Superior temporal gyrus (tissue), 1 donor: Measurements from ENCODE around the gene FAM168A.

Experiments used
- DNase-seq: peaks from one replicate; pipeline ENCODE4 v3.0.0-alpha.2; 2016; ENCODE audit errors: extremely low spot score

The FAM168A gene

GRCh38 chr11:73428227-73428626, 169.7 kb downstream of the FAM168A start:
- no peak for DNase-seq

DNA sequence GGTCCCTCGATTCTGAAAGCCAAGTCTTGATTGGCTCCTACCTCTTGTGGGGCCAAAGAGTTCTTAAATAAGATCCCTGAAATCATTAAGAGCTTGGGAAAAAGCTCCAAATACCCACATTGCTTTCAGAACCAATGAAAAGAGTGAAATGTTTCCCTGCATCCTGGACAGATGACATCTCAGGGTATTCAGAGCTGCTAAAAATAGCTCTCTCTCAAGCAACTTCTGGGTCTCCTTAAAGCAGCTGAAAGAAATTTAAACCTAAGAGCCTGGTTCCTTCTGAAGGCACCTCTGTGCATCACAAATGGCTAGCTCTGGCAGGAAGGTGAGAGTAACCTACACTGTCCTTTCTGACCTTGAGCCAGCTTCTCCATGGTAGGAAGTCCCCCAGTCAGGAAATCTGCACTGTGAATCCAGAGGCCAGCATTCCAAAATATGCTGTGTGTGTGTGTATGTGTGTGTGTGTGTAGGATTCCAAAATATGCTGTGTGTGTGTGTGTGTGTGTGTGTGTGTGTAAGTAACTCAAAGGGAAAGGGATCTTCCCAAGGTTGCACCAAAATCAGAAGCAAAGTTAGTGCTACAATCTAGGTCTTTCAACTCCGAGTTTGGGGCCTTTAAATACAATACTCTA, 171.6 kb downstream of the FAM168A start:
- DNase-seq, result no peak

- DNase-seq, result no peak
Observed at GRCh38 chr11:73425108-73425507, 172.8 kb downstream of the FAM168A start.

DNA sequence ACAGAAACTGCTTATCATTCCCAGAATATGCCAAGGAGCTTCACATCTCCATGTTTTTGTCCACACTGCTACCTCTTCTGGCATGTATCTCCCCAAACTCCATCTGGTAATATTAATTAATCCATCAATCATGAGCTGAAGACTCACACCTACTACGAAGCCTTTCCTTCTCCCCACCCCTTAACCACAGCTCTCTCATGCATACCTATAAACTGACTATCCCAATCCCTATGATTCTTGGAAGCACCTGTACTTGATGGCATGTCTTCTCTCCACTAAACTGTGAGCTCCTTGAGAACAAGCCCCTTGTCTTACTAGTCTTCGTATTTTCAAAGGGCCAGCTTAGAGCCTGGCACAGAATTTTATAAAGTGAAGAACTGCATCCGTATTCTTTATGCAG, 174.4 kb downstream of the FAM168A start:
- no peak for DNase-seq

DNA sequence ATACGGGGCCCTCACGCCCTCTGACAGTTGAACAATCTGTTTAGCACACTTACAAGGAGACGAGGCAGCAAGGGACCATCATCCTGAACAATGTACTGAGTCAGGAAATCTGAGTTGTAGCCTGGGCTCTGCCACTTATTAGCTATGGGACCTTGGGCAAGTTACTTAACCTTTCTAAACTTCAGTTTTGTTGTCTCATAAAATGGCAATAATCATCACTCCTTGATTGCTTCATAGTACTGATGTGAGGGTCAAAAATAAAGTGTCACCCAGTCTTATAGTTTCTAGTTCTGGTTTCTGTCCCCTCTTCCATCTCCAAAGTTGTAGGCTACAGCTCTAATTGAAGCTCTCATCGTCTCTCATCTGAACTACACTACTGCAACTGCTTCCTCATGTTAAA, 175.0 kb downstream of the FAM168A start:
- no peak for DNase-seq

- DNase-seq, result no peak
Observed at GRCh38 chr11:73420136-73420535, 177.8 kb downstream of the FAM168A start.

- no peak for DNase-seq
Observed at GRCh38 chr11:73416786-73417185, 181.1 kb downstream of the FAM168A start.

GRCh38 chr11:73415854-73416615, 181.9 kb downstream of the FAM168A start:
- no peak for DNase-seq

GRCh38 chr11:73414977-73415651, 182.8 kb downstream of the FAM168A start:
- peak; percentile 81 for DNase-seq

DNA sequence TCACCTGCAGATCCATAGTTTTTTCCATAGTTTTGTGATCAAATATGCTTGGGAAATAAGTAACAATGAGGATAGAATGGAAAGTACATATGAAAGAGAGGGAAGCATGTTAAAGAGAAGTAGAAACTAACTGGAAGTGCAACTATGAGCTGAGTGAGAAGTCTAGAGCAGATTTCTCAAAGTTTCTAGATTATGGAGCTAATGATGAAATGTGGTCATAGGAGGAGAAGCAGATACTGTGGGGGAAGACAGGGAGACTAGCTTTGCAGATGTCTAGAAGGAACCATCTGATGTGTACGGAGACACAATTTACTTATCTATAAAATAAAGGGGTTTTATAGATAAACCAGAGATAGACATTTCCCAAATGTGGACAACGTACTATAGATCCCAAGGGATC, 184.7 kb downstream of the FAM168A start:
- DNase-seq, result no peak

GRCh38 chr11:73412308-73412707, 185.6 kb downstream of the FAM168A start:
- DNase-seq, result peak; percentile 46

DNA sequence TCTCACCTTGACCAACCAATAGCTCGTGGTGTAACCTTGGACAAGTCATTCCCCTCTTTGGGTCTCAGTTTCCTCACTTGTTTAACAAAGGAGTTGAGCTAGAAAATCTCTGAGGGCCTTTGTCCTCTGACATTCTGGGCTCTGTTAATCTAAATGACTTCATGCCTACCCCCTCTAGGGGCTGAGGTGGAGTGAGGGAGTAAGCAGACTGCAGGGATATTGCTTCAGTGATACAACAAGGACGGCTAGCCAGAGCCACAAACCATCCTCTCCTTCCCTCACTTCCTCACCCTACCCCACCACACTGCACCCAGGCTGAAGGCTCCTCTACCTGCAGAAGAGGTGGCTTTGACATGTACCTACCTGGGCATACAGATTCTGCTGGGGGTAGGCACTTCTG, 186.9 kb downstream of the FAM168A start:
- DNase-seq, result no peak

DNA sequence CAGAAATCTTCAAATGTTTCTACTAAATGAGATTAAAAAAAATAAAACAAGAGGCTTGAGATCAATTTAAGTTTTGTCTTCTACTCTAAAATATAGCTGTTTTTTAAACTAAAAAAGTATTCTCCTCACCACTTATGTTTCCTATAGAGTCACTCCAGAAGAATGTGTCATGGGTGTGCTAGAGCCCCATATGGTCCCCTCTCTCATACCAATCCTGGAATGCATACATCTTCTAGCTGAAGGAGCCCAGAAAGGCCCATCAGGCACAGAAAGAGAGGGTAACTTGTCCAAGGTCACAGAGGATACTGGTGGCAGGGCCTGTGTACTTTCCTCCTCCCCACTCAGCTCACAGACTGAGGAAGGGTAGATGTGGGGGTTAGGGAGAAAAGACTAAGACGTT, 187.3 kb downstream of the FAM168A start:
- no peak for DNase-seq

DNA sequence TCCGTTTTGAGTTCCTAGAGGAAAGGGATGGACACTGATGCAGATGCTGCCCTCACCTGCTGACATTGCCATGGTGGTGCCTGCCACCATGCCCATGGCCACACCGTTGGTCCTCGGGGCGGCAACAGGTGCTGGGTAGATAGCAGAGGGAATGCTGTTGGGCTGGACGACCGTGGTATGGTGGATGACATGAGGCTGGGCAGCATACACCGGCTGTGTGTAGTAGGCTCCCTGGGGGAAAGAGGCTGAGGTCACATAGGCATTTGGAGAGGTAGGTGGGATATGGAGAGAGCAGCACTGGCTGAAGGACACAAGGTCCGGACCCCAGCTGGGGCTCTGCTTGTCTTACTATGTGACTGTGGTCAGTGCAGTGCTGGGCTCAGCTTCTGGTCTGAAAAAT, 188.5 kb downstream of the FAM168A start:
- DNase-seq, result no peak

DNA sequence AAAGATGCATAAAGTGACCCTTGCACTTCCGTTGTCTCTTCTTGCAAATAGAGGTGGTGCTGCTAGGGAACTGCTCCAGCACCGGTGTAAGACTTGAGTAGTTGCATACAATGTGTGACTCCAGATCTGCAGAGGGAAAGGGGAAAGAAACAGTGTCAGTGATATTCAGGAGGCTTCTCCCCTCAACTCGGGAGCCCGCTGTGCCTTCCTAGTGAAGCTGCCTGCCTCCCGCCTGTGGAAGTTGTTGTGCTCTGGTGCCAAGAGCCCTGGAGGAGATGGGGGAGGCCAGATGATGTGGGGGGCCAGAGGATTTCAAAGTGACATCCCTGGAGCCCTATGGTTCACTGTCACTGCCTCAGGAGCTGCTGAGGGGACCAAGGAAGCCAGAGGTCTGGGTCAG, 191.3 kb downstream of the FAM168A start:
- DNase-seq, result no peak

DNA sequence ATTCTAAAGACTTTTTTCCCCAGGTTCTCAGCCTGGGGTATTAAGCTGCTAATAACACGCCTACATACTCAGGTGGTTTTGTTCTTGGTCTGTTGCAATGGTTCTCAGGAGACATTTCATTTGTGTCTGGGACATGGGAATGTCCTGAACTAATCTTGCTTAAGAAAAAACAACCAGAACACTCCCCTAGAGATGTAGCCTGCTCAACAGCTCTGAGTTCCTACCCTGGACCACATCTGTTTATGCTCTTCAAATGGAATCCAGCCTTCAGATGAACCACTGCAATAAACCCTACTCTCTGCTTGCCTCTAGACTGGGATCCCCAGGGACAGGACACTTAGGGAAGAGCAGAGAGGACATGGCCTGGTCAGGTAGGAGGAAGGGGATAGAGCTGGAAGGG, 191.8 kb downstream of the FAM168A start:
- DNase-seq, result no peak

GRCh38 chr11:73405146-73405510, 192.8 kb downstream of the FAM168A start:
- DNase-seq, result no peak

DNA sequence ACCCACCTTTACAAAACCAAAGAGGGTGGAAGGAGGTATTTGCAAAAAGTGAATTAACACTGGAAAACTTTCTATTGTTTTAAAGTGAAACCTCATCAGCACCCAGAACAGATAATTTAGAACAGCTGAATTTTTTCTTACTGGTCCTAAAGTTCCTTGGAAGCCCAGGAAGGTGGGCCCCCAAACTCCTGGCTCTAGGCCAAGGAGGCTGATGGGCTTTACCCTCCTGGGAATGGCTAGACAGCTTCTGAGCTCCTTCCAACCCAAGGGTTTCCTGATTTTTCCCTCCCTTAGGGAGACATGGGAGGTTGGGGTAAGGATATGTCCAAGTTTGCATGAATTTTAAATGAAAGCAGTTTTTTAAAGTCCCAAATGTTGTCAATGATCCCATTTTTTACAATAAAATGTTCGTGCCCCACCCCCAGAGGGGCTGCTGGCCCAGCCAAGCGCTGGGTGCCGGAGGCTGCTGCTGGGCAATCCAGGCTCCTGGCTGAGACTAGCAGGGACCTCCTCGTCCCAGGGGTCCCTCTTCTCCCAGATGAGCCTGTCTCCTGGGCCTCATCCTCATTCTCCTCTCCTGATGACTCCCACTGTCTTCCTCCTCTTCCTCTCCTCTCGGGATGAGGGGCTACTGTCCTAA, 193.3 kb downstream of the FAM168A start:
- DNase-seq, result no peak

- peak; percentile 79 for DNase-seq
Observed at GRCh38 chr11:73404048-73404447, 193.9 kb downstream of the FAM168A start.

DNA sequence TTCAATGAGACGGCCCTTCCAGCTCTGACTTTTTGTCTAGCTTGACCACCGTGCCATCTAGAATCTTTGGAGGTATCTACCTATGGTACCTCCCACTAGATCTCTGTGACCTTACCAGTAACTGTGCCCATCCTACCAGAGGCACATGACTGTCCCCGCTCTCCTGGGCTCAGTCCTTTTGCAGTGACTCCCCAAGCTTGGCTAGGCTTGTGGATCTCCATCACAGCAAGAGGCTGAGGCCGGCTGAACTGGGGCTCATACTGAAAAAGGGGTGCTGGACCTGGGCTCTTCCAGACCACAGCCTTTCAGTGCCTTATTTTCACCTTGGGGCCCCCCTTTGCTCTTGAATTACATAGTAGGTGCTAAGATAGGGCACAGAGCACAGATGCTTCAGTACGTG, 194.4 kb downstream of the FAM168A start:
- DNase-seq, result no peak

DNA sequence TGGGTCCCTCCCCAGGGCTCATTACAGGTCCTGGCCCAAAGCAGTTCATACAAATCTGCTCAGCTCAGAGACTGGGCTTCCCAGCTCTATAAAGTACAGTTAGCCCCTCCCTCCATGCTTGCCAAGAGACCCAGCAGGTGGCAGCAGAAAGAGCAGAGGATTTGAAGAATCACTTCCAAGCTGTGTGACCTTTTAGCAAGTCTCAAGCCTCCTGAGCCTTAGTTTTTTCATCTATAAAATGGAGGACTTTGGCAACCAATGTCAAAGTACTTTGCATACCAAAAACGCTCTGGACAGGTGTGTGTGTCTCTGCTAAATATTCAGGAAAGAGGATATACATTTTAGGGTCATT, 195.1 kb downstream of the FAM168A start:
- DNase-seq, result no peak

- no peak for DNase-seq
Observed at GRCh38 chr11:73401924-73402833, 195.7 kb downstream of the FAM168A start.
